BLaER1 (cell line): ENCODE results near the gene CDC45.

Experiments used
- H3K27ac ChIP-seq: shearing (Covaris generic); formaldehyde crosslinking; 2 replicates; pipeline ENCODE4 v1.8.1; 2022
- H3K27me3 ChIP-seq: shearing (Covaris generic); formaldehyde crosslinking; 2 replicates; pipeline ENCODE4 v1.8.1; 2022
- H3K36me3 ChIP-seq: shearing (Covaris generic); formaldehyde crosslinking; 2 replicates; pipeline ENCODE4 v1.8.1; 2022
- H3K4me1 ChIP-seq: shearing (Covaris generic); formaldehyde crosslinking; 2 replicates; pipeline ENCODE4 v1.8.1; 2022
- H3K4me2 ChIP-seq: shearing (Covaris generic); formaldehyde crosslinking; 2 replicates; pipeline ENCODE4 v1.8.1; 2022
- H3K4me3 ChIP-seq: shearing (Covaris generic); formaldehyde crosslinking; 2 replicates; pipeline ENCODE4 v1.8.1; 2022
- H3K9ac ChIP-seq: shearing (Covaris generic); formaldehyde crosslinking; 2 replicates; pipeline ENCODE4 v1.8.1; 2022
- H3K9me3 ChIP-seq: shearing (Covaris generic); formaldehyde crosslinking; 2 replicates; pipeline ENCODE4 v1.8.1; 2022
- H4K20me1 ChIP-seq: shearing (Covaris generic); formaldehyde crosslinking; 2 replicates; pipeline ENCODE4 v1.8.1; 2022
- Cebpa-rat ChIP-seq: shearing (Covaris generic); IDR thresholded peaks from 2 replicates; pipeline ENCODE4 v1.8.1; 2022

CDC45 gene

GRCh38 chr22:19467912-19468311, 11.8 kb upstream of the CDC45 start:
- H4K20me1 ChIP-seq: peaks cover 46% of the 10 kb centered on the region

GRCh38 chr22:19469421-19469820, 10.3 kb upstream of the CDC45 start:
- no peaks in the 10 kb centered on the region for H3K27me3 ChIP-seq
- no peak overlapping the region for H3K4me3 ChIP-seq
- H3K9me3 ChIP-seq: no peaks in the 10 kb centered on the region
- H3K36me3 ChIP-seq: peaks cover 100% of the 10 kb centered on the region
- no peak overlapping the region for H3K9ac ChIP-seq
- no peak overlapping the region for H3K27ac ChIP-seq
- no peak overlapping the region for H3K4me2 ChIP-seq
- H4K20me1 ChIP-seq: peaks cover 53% of the 10 kb centered on the region
- peaks cover 7% of the 10 kb centered on the region for H3K4me1 ChIP-seq
- TF ChIP-seq Cebpa-rat: no peak

More at GRCh38 chr22:19467912-19468311, 11.8 kb upstream of the CDC45 start:
- Histone ChIP-seq H3K27ac (no peak overlapping the region), H3K9ac (no peak overlapping the region), H3K9me3 (no peaks in the 10 kb centered on the region), H3K4me1 (peaks cover 18% of the 10 kb centered on the region), H3K4me3 (no peak overlapping the region), H3K4me2 (no peak overlapping the region), H3K36me3 (peaks cover 95% of the 10 kb centered on the region), H3K27me3 (no peaks in the 10 kb centered on the region)
- TF ChIP-seq Cebpa-rat: no peak

- H3K4me1 ChIP-seq: peaks cover 1% of the 10 kb centered on the region; the same call in 1 of the 2 replicates
- H3K9me3 ChIP-seq: no peaks in the 10 kb centered on the region
- H3K36me3 ChIP-seq: peaks cover 100% of the 10 kb centered on the region
- H3K27me3 ChIP-seq: no peaks in the 10 kb centered on the region
- H3K9ac ChIP-seq: no peak overlapping the region
- H3K4me3 ChIP-seq: no peak overlapping the region
- peaks cover 55% of the 10 kb centered on the region for H4K20me1 ChIP-seq
- H3K27ac ChIP-seq: no peak overlapping the region
- no peak for TF ChIP-seq Cebpa-rat
- H3K4me2 ChIP-seq: no peak overlapping the region
Measured at GRCh38 chr22:19470010-19470409, 9.7 kb upstream of the CDC45 start.

GRCh38 chr22:19471572-19471971, 8.1 kb upstream of the CDC45 start:
- H3K36me3 ChIP-seq: peaks cover 98% of the 10 kb centered on the region
- TF ChIP-seq Cebpa-rat: no peak

GRCh38 chr22:19472233-19472632, 7.5 kb upstream of the CDC45 start:
- Histone ChIP-seq H3K27me3 (no peaks in the 10 kb centered on the region), H3K9ac (peak overlapping the region; percentile 9; the same call in 1 of the 2 replicates), H3K9me3 (no peaks in the 10 kb centered on the region), H3K4me1 (peaks cover 17% of the 10 kb centered on the region), H3K27ac (no peak overlapping the region), H3K4me3 (no peak overlapping the region), H3K36me3 (peaks cover 91% of the 10 kb centered on the region), H4K20me1 (peaks cover 75% of the 10 kb centered on the region), H3K4me2 (no peak overlapping the region)
- no peak for TF ChIP-seq Cebpa-rat

More at GRCh38 chr22:19471572-19471971, 8.1 kb upstream of the CDC45 start:
- Histone ChIP-seq H3K4me1 (peaks cover 10% of the 10 kb centered on the region; the same call in 1 of the 2 replicates), H3K27me3 (no peaks in the 10 kb centered on the region), H3K9me3 (no peaks in the 10 kb centered on the region), H3K9ac (no peak overlapping the region), H4K20me1 (peaks cover 69% of the 10 kb centered on the region), H3K27ac (no peak overlapping the region), H3K4me3 (no peak overlapping the region), H3K4me2 (no peak overlapping the region)

- peaks cover 26% of the 10 kb centered on the region for H3K4me1 ChIP-seq
- no peak overlapping the region for H3K27ac ChIP-seq
- peaks cover 78% of the 10 kb centered on the region for H3K36me3 ChIP-seq
- H3K27me3 ChIP-seq: no peaks in the 10 kb centered on the region
- 0 out of 2 replicates have a peak overlapping the region, but pooled peaks have one; percentile 9 for H3K9ac ChIP-seq
- peaks cover 87% of the 10 kb centered on the region for H4K20me1 ChIP-seq
- no peak overlapping the region for H3K4me2 ChIP-seq
- no peak overlapping the region for H3K4me3 ChIP-seq
- no peak for TF ChIP-seq Cebpa-rat
- H3K9me3 ChIP-seq: no peaks in the 10 kb centered on the region
Measured at GRCh38 chr22:19473578-19473977, 6.1 kb upstream of the CDC45 start.

- Histone ChIP-seq H3K4me3 (no peak overlapping the region), H3K9me3 (no peaks in the 10 kb centered on the region), H3K36me3 (peaks cover 53% of the 10 kb centered on the region), H3K9ac (peak overlapping the region; percentile 59; the same call in 1 of the 2 replicates), H3K27me3 (no peaks in the 10 kb centered on the region), H4K20me1 (peaks cover 78% of the 10 kb centered on the region), H3K27ac (no peak overlapping the region), H3K4me2 (no peak overlapping the region; the same call in 1 of the 2 replicates), H3K4me1 (peaks cover 36% of the 10 kb centered on the region)
- no peak for TF ChIP-seq Cebpa-rat
Measured at GRCh38 chr22:19476023-19476422, 3.7 kb upstream of the CDC45 start.

- peaks cover 43% of the 10 kb centered on the region for H3K4me1 ChIP-seq
- no peaks in the 10 kb centered on the region for H3K27me3 ChIP-seq
- TF ChIP-seq Cebpa-rat: no peak
- peak overlapping the region; percentile 100 for H3K9ac ChIP-seq
- no peaks in the 10 kb centered on the region for H3K9me3 ChIP-seq
- H4K20me1 ChIP-seq: peaks cover 67% of the 10 kb centered on the region
- H3K27ac ChIP-seq: no peak overlapping the region
- H3K4me2 ChIP-seq: peak overlapping the region; percentile 86
- H3K36me3 ChIP-seq: peaks cover 50% of the 10 kb centered on the region
- H3K4me3 ChIP-seq: peak overlapping the region; percentile 86
Measured at GRCh38 chr22:19477321-19478044, 2.2 kb upstream of the CDC45 start.

- H4K20me1 ChIP-seq: peaks cover 59% of the 10 kb centered on the region
- H3K9me3 ChIP-seq: no peaks in the 10 kb centered on the region
- no peaks in the 10 kb centered on the region for H3K27me3 ChIP-seq
- peaks cover 43% of the 10 kb centered on the region for H3K4me1 ChIP-seq
- H3K4me2 ChIP-seq: peak overlapping the region; percentile 86
- H3K27ac ChIP-seq: peak overlapping the region; percentile 100
- peaks cover 50% of the 10 kb centered on the region for H3K36me3 ChIP-seq
- TF ChIP-seq Cebpa-rat: no peak
- H3K4me3 ChIP-seq: peak overlapping the region; percentile 86
- H3K9ac ChIP-seq: peak overlapping the region; percentile 100
Measured at GRCh38 chr22:19478045-19478900, 1.4 kb upstream of the CDC45 start.
